NCI-H460 (cell line): ENCODE measurements around the gene TMC5. TPM values are rescaled to one million over a fixed set of nuclear protein-coding genes. Genes with fewer than 3 reads are reported as not detected.

Experiments used
- DNase-seq: peaks from one replicate; pipeline ENCODE4 v3.0.0-alpha.2; 2016; ENCODE audit warnings: low read depth; ENCODE audit errors: extremely low read depth
- total RNA-seq: library from RNA; depleted of rRNA; stranded (reverse); fragments of >200 nt; shearing (Covaris generic); gene quantifications from 2 replicates; pipeline ENCODE4 v1.2.3, GENCODE V29; 2014

The TMC5 gene
- total RNA-seq, 1 experiment from 2014 or later = 0.07 TPM

GRCh38 chr16:19458722-19459379, 41.2 kb downstream of the TMC5 start:
- no peak for DNase-seq

DNA sequence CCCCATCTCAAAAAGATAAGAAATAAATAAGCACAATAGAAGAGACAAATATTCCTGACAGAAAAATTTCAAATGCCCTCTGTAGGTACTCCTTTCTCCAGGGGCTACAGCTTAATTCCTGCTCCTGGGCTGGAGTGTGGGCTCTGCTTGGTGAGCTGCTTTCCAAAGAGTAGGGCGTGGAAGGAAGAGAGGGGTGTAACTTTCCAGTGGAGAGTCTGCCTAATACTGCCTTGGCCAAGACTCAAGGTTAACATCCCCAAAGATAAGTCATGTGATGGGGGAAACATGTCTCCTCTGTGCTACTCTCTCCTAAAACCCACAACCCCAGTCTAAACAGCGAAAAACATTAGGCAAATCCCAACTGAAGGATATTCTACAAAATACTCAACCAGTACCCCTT, 42.7 kb downstream of the TMC5 start:
- DNase-seq = no peak

DNA sequence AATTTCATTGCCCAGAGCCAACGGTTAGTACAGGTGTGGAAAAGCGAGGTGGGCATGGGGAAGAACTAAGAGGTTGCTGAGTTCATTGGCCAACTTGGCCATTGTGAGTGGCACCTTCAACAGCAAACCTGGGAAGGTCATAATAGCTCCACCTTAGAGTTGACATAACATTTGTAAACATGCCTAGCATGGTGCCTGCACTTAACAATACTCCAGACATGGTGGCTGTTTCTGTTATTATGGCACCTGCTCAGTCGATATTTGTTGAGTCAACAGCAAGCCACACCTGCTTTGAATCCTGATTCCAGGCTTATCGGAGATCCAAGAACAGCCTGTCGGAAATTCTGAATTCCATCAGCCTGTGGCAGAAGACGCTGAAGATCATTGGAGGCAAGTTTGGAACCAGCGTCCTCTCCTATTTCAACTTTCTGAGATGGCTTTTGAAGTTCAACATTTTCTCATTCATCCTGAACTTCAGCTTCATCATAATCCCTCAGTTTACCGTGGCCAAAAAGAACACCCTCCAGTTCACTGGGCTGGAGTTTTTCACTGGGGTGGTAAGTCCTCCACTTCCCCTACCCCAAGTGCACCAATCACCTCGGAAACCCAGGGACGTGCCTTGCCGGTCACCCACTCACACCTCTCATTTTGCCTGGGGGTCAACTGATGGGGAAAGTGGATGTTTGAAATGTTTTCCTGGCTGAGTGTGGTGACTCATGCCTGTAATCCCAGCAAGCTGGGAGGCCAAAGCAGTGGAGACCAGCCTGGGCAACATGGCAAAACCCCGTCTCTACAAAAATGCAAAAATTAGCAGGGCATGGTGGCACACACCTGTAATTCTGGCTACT, 46.0 kb downstream of the TMC5 start:
- no peak for DNase-seq

DNA sequence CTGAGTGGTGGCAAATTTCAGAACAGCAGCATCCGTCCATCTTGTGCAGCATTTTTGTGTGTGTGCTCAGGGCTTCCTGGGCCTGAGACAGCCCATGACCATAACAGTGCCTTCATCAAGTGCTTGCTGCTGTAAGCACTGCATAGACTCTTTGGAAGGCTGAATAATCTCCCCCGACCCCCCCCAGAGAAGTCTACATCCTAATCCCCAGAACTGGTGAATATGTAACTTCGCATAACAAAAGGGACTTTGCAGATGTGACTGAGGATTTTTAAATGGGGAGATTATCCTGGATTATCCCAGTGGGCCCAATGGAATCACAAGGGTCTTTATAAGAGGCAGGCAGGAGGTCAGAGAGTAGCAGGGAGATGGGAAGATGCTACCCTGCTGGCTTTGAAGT, 50.6 kb downstream of the TMC5 start:
- no peak for DNase-seq

- DNase-seq = no peak
These were observed 54.8 kb downstream of the TMC5 start for GRCh38 chr16:19472482-19472881.

DNA sequence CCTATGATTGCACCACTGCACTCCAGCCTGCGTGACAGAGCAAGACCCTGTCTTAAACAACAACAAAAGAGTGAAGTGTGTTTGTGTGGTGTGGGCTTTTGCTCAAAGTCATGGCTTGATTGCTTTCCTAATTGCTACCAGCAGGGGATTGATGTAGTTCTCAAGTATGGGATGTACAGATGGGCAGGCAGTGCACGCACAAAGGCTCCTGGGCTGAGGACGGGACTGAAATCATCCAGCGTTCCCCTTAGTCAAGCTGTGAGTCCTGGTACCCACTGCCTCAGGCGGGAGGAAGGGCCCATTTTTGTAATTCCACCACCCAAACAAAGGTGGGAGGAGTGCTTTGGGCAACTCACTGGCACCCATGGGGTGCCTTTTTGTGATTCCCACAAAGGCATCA, 56.9 kb downstream of the TMC5 start:
- DNase-seq = no peak

- no peak for DNase-seq
These were observed 60.8 kb downstream of the TMC5 start for GRCh38 chr16:19478505-19478904.

DNA sequence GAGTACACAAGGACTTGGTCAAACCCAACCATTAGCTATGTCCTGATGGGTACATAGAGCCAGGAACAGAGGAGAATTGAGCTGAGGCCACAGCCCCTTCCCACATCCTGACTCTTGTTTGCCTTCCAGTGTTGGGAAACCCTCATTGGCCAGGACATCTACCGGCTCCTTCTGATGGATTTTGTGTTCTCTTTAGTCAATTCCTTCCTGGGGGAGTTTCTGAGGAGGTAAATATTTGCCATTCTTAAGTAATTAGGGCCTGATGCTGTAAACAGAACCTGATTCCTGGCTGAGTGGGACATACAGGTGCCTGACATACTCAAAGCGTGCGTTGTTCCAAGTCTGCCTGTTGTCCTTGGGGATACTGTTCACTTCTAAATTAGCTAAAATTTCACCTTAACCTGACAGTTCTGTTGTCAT, 61.6 kb downstream of the TMC5 start:
- DNase-seq = no peak

DNA sequence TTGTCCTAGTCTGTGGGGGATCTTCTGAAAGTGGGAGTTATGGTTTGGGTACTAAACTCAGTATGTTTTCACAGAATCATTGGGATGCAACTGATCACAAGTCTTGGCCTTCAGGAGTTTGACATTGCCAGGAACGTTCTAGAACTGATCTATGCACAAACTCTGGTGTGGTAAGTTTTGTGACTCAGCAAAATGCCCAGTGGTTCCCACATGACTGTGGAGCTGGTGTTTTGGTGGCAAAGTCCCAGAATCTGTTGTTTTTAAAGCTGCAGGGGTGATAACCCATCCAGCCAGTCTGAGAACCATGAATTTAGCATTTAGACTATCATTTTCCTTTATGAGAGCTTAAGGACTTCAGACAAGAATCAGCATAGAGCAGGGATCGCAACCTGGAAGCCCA, 63.6 kb downstream of the TMC5 start:
- no peak for DNase-seq

- no peak for DNase-seq
These were observed 64.1 kb downstream of the TMC5 start for GRCh38 chr16:19481769-19482168.

DNA sequence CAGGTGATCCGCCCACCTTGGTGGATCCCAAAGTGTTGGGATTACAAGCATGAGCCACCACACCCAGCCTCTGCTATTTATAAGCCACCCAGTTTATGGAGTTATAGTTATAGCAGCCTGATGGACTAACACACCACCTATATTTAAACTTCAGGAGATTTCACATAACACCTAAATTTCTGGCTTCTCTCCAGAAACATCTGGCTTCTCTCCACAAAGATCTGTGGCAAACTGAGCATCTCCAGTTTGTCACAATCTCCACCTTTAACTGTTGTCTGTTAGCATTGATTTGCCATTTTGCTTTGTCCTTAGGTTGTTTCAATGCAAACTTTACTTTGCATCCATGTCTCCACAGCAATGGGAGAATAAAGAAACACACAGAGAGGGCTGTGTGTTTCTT, 64.6 kb downstream of the TMC5 start:
- DNase-seq = no peak

DNA sequence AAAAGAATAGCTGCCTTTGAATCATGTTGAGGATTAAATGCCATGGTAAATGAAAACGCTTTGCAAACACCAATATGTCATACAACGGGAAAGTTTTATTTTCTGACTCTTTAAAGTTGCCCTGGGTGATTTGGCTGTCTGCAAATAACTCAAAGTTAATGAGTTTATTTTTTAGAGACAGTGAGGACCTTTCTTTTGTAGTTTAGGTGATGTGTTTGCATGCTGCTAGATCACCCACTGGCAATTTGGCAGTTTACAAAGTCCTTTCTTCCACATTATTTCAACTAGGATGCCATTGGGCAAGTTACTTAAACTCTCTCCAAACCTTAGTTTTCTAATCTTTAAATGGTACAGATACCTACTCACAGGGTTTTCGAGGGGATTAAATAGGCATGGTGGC, 66.4 kb downstream of the TMC5 start:
- DNase-seq = no peak

DNA sequence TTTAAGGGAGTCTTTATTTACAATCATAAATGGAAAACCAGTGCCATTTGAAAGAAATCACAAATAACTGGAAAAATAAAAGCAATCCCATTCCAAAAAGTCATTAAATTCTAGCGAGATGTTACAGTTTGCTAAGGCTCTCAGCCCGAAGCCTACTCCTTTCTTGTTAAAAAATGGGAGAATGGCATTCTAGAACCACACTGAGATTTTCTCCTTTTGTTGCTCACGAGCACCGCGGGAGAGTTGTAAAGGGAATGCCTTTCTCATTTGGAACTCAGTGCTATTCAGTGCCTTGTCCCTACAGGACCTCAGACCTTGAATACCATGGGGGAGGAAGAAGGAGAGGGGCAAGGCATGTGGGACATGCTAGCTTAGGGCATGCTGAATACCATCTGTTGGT, 67.9 kb downstream of the TMC5 start:
- no peak for DNase-seq

DNA sequence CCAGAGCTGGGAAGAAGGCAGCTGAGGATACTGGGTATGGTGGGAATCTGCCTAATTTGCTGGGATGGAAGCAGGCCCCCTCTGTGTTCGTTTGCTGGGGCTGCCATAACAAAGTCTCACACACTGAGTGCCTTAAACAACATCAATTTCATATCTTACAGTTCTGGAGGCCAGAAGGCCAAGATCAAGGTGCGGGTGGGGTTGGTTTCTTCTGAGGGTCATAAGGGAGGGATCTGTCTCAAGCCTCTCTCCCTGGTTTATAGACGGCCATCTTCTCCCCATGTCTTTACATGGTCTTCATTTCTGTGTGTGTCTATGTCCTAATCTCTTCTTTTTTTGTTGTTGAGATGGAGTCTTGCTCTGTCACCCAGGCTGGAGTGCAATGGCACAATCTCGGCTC, 68.4 kb downstream of the TMC5 start:
- no peak for DNase-seq

- no peak for DNase-seq
These were observed 69.2 kb downstream of the TMC5 start for GRCh38 chr16:19486750-19487325.

GRCh38 chr16:19488213-19488640, 70.5 kb downstream of the TMC5 start:
- no peak for DNase-seq

- DNase-seq = no peak
These were observed 72.9 kb downstream of the TMC5 start for GRCh38 chr16:19490619-19491018.

DNA sequence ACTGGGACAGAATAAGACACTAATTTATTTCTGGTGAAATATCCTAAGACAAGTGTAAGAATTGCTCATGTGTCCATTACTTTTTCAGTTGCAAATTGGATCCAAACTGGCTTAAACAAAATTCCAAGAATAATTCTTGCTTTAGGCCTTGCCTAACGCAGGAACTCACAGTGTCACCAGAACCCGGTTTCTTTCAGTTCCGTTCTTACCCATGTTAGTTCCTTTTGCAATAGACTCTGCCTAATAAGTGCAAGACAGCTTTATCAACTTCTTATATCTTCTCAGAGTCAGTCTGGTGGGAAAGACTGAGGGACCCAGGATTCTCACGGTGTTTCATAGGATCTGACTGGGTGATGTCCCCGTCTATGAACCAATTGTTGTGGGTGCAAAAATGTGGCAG, 79.5 kb downstream of the TMC5 start:
- DNase-seq = no peak

DNA sequence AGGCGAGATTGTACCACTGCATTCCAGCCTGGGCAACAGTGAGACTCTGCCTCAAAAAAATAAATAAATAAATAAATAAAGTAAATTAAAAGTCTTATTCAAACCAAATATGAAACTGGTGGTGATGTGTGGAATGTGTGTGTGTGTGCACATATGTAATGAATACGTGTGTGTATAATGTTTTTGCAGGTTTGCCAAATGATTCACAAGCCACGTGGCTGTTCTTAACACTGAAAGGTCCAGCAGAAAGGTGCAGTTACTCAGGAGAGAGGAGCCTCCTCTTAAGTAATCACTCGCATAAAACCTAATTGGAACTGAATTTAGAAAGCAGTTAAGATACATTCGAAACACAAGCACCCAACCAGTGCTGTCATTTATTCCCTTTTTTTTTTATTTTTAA, 81.3 kb downstream of the TMC5 start:
- DNase-seq = no peak

DNA sequence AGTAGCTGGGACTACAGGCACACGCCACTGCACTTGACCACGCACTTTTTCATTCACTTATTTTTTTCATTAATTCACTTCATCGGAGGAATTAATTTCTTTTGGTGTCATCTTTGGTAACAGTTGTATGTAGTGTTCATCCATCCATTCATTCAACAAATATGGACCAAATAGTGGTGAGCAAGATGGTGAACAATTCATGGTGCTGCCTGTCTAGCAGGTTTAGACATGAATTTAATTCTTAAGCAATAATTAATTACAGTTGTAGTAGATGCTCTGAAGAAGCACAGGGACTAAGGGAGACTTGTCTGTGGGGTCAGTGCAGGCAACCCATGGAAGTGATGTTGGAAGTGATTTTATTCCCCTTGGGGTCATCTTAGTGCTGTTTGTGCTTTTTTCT, 81.8 kb downstream of the TMC5 start:
- no peak for DNase-seq

DNA sequence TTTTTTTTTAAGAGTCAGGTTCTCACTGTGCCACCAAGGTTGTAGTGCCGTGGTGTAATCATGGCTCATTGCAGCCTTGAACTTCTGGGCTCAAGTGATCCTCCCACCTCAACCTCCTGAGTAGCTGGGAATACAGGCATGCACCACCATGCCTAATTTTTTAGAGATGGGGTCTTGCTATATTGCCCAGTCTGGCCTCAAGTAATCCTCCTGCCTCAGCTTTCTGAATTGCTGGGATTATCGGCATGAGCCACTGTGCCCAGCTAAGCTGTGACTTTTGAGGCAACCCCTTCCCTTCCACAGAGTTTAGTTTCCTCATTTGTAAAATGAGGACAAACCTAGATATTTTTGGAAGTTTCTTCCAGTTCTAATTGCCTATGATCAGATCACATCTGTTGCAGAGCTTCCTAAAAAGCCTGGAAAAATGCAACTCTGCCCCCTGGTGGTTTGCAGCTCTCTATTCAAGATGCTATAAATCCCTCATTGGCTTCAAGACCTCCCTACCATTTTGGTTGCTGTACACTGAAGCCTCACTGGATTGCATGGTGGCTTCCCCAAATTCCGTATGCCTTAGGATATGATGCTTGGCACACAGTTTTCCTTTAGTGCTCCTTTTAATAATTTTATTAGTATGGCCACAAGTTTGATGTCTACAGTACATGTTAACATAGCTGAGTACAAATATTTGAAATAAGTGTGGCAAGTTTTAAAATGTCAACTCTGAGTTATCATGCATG, 84.9 kb downstream of the TMC5 start:
- peak; percentile 68 for DNase-seq
